ENCODE results near the gene CDC42BPA. TPM values are rescaled to one million over a fixed set of nuclear protein-coding genes. Genes with fewer than 3 reads are reported as not detected.
"Not testable (repeated sequence)": the region's sequence is repeated elsewhere in the genome, so short reads cannot be mapped to it uniquely, and the experiment has no call there.

CDC42BPA gene
- total RNA-seq, 1 donor from 2014 or later: 51.5 TPM

GRCh38 chr1:227260433-227260832 is 57.9 kb downstream of the CDC42BPA start:
- DNase-seq (ENCODE audit: low spot score): no peak

DNA sequence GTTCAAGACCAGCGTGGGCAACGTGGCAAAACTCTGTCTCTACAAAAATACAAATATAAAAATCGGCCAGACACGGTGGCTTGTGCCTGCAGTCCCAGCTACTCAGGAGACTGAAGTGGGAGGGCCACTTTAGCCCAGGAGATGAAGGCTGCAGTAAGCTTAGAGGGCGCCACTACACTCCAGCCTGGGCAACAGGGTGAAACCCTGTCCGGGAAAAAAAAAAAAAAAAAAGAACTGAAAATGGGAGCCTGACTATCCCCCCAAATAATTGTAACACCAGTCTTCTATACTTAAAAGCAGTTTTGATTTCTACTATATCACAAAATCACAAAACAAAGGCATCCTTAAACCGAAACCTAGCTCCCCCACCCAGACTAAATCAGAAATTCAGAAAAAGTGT is 60.3 kb downstream of the CDC42BPA start:
- DNase-seq (ENCODE audit: low spot score): no peak

DNA sequence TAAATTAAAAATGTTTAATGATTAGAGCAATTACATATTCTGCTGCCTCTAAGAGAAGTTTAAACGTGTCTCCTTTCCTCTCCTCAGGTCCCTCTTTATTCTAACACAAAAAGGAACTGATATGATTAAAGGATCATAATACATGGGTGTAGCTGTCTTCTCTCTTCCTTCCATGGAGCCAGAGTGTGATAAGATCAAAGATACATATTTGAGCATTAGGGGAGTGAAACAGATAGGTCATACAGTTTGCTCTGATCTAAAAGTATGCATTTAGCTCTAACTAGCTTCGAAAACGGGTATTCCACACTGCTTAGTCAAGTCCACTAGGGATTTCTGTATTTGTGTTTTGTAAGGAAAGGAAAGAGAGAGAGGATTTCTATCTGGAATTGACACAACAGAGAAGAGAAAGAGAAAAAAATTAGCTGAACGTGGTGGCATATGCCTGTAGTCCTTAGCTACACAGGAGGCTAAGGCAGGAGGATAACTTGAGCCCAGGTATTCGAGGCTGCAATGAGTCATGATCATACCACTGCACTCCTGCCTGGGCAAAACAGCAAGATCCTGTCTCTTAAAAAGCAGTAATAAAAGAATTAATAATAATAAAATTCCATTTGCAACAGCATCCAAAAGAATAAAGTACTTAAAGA is 63.1 kb downstream of the CDC42BPA start:
- no peak for DNase-seq (ENCODE audit: low spot score)

DNA sequence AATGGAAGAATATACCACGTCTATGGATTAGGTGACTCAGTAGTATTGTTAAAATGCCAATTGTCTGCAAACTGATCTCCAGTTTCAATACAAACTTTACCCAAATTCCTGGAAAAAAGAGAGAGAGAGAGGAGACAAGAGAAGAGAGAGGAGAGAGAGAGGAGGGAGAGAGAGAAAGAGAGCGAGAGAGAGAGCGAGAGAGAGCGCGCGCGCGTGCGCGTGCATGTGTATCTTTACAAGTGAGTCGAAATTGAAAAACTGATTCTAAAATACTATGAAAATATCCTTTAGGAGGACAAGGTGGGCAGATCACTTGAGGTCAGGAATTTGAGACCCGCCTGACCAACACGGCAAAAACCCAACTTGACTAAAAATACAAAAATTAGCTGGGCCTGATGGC is 65.2 kb downstream of the CDC42BPA start:
- DNase-seq (ENCODE audit: low spot score): no peak

- DNase-seq (ENCODE audit: low spot score): no peak
These were observed 72.5 kb downstream of the CDC42BPA start for GRCh38 chr1:227245613-227246320.

DNA sequence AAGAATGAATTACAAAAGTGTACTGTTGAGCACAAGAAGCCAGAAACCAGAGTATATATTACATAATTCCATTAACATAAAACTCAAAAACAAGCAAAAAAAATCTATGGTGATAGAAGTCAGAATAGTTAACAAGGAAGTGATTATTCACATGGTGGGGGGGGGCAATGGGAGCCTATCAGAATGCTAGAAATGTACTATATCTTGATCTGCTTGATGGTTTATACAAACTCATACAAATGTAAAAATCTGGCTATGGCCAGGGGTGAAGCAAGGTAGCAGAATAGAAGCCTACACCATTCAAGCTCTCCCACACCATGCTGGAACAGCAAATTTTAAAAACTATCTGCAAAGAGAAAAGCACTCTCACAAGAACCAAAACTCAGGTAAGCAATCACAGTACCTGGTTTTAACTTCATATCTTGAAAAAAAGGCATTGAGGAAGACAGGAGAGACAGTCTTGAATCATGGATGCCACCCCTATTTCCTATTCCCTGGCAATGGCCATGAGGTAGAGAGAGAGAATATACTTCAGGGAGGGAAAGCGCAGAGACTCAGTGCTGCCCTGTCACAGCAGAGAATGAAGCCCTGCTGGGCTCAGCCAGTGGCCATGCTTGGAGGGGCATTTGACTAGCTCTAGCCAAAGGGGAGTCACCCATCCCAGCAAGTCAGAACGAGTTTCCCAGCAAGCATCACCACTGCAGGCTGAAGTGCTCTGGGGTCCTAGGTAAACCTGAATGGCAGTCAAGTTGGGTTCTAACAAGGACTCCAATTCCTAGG is 73.8 kb downstream of the CDC42BPA start:
- DNase-seq (ENCODE audit: low spot score): no peak

DNA sequence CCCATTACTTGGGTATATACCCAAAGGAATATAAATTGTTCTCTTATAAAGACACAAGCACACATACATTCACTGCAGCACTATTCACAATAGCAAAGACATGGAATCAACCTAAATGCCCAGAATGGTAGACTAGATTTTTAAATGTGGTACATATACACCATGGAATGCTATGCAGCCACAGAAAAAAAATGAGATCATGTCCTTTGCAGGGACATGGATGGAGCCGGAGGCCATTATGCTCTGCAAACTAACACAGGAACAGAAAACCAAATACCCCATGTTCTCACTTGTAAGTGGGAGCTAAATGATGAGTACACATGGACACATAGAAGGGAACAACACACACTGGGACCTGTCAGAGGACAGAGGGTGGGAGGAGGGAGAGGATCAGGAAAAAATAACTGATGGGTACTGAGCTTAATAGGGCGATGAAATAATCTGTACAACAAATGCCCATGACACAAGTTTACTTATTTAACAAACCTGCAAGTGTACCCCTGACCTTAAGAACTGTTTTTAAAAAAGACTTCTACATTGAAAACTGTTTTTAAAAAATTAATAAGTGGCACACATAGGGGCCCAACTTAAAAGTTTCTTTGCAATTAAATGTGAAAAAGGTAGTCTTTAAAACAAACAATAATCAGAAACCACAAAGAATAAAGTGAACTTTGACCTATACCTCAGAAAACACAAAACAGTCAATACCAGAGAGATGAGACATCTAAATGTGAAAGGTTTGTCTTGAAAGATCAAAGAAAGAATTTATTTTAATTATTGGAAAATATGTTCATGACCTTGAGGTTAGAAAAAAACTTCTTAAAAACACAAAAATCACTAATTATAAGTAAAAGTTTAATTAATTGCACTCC is 75.2 kb downstream of the CDC42BPA start:
- no peak for DNase-seq (ENCODE audit: low spot score)

GRCh38 chr1:227240983-227241382 is 77.3 kb downstream of the CDC42BPA start:
- DNase-seq (ENCODE audit: low spot score): no peak

GRCh38 chr1:227234998-227235405 is 83.3 kb downstream of the CDC42BPA start:
- no peak for DNase-seq (ENCODE audit: low spot score)

- DNase-seq (ENCODE audit: low spot score): not testable (repeated sequence)
These were observed 87.2 kb downstream of the CDC42BPA start for GRCh38 chr1:227231128-227231527.

DNA sequence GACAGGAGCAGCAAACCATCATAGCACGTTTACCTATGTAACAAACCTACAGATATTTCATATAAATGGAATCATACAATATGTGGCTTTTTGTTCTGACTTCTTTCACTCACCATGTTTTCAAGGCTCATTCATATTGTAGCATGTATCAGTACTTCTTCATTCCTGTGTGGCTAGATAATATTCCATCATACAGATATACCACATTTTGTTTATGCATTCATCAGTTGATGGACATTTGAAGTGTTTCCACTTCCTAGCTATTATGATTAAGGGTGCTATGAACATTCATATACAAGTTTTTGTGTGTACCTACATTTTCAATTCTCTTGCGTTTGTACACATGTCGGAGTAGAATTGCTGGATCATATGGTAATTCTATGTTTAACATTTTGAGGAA is 90.1 kb downstream of the CDC42BPA start:
- no peak for DNase-seq (ENCODE audit: low spot score)

GRCh38 chr1:227227761-227228160 is 90.5 kb downstream of the CDC42BPA start:
- DNase-seq (ENCODE audit: low spot score): no peak

- DNase-seq (ENCODE audit: low spot score): no peak
These were observed 92.5 kb downstream of the CDC42BPA start for GRCh38 chr1:227225715-227226346.

- DNase-seq (ENCODE audit: low spot score): no peak
These were observed 95.0 kb downstream of the CDC42BPA start for GRCh38 chr1:227223171-227223806.

DNA sequence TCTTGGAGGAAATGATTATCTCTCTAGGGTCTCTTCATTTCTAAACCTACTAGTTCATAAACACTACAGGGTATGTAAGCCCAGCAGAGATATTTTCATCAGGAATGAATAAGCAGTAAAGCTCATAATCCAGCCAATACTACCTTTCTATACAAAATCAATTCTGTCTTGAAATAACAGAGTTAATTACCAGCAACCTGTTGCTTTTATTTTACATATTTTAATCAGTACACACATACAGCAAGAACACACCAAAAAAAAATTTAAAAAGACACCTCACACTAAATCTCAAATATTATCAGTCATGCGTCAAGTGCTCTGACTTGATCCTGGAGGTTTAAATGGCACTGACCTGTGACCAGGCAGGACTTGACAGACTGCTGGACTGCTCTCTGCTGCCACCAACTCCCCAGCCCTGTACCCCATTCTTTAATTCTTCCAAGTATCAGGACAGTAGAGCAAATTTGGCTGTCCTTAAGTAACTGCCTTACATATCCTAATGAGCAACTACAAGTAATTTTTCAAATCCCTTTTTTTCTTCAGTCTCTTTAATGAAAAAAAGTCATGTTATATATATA is 98.5 kb downstream of the CDC42BPA start:
- DNase-seq (ENCODE audit: low spot score): no peak

DNA sequence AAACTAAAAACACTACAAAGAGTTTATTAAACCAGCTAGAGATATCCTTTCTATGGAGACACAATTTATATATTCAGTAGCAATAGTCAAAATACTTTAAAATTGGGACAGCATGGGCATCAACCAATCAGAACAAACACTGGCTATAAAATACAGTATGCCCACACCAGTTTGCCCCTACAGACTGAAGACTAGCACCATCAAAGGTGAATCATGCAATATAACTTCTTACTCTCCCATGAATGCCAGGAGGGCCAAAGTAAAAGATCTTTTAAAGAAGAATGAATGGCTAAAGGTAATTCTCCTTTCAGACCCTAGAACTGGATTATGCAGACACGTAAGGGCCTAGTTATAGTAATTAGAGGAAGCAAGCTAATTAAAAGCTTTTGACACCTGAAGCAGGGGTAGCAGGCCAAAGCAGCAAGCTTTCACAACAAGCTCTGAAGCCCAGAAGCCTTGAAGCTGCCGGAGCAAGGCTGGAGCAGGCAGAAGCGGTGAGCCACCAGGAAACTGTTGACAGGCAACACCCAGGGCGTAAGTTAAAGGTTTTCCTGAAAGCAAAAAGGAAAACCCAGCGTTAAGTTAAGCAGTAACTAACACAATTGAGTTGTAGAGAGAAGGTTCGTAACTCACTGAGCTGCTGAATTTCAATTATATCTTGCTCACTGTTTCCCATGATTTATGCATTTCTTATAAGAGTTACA is 99.3 kb downstream of the CDC42BPA start:
- DNase-seq (ENCODE audit: low spot score): no peak

DNA sequence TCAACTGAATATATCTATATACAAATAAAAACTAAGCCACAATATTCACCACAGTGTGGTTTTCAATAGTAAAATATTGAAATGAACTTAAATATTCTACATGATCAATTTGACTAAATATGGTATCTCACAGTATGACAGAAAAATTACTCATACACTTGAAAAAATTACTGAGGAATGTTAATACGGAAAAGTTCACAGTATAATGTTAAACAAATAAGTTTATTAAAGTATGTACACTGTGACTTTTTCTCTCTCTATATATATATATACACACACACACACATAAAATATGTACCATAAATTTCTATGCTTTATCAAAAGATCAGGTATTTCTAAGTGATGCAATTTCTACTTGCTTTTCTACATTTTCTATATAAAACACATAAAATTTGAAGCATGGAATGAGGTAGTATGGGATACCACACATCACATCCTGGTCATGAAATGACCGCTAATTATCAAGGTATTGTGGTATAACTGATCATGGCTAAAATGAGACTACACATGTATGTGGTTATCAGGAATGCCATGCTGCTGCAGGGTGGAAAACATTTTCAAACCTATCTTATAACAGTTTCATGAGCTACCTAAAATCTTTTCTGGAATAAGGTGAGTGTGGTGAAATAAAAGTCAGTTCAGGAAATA is 102.3 kb downstream of the CDC42BPA start:
- no peak for DNase-seq (ENCODE audit: low spot score)

GRCh38 chr1:227214207-227214606 is 104.1 kb downstream of the CDC42BPA start:
- no peak for DNase-seq (ENCODE audit: low spot score)

DNA sequence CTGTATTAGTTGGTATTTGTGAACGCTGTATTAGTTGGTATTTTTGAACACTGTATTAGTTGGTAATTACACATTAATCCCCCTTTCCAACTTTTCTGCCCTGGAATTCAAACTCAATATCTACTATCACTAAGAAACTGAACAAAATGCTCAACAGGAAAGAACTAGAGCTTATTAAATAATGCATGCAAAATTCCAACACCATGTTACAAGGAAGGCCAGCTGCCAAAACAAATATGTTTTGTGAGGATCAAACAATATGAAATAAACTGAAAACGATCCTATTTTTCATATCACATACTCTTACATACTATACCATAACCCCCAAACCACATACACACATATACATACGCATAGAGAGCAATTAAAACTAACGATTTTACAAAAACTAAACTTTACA is 104.9 kb downstream of the CDC42BPA start:
- DNase-seq (ENCODE audit: low spot score): no peak

Measured in ureter (tissue), 1 donor.